Measurements from ENCODE around the gene ZNF827.

DNA sequence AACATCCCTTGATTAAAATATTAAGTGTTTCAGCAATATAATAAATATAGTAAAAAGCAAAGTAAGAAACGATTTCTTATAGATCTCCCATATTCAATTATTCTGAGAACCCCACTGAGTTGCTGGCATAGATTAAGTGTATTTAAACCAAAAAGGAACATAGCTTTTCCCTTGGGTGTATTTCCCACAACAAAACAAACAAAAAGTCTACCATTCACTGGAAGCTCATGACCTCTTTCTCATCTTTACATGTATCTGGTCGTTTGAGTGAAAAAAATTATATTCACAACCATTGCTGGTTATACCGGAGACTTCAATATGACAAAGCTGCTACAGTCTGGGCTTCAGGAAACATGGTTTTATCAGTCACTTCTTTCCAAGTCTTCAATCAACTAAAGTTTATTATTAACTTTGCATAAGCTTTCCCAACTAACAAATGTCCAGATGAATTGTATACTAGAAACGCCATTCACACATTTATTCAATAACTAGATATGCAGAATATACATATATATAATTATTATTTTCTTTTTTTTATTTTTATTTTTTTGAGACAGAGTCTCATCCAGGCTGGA lies 38.6 kb downstream of the ZNF827 start:
- no peak for TF ChIP-seq POLR2AphosphoS5 (IDR thresholded peaks at IDR 0.05)
- TF ChIP-seq, protein P1, sequence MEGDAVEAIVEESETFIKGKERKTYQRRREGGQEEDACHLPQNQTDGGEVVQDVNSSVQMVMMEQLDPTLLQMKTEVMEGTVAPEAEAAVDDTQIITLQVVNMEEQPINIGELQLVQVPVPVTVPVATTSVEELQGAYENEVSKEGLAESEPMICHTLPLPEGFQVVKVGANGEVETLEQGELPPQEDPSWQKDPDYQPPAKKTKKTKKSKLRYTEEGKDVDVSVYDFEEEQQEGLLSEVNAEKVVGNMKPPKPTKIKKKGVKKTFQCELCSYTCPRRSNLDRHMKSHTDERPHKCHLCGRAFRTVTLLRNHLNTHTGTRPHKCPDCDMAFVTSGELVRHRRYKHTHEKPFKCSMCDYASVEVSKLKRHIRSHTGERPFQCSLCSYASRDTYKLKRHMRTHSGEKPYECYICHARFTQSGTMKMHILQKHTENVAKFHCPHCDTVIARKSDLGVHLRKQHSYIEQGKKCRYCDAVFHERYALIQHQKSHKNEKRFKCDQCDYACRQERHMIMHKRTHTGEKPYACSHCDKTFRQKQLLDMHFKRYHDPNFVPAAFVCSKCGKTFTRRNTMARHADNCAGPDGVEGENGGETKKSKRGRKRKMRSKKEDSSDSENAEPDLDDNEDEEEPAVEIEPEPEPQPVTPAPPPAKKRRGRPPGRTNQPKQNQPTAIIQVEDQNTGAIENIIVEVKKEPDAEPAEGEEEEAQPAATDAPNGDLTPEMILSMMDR (IDR thresholded peaks at IDR 0.05) = no peak
- TF ChIP-seq POLR2A (IDR thresholded peaks at IDR 0.05) = no peak
- TF ChIP-seq EP300 (IDR thresholded peaks at IDR 0.05) = no peak

All from gastroesophageal sphincter (tissue), 3 donors.